OCI-LY7 (cell line): ENCODE data around the gene PRR35.

Experiments
- EZH2phosphoT487 ChIP-seq: fragments of 200-600 bp; sonication (generic); IDR thresholded peaks from 2 replicates; pipeline ENCODE4 v1.6.1; 2018; ENCODE audit warnings: low read depth, borderline replicate concordance, mild to moderate bottlenecking, mixed run types, antibody characterized with exemption, low read length, moderate library complexity, mixed read lengths
- TF ChIP-seq, protein P1 (sequence below): fragments of 200-600 bp; sonication (generic); conservative IDR thresholded peaks from 2 replicates; pipeline ENCODE4 v1.5.1; 2014; ENCODE audit warnings: mild to moderate bottlenecking, antibody characterized with exemption, low read length, moderate library complexity, mixed read lengths

DNA sequence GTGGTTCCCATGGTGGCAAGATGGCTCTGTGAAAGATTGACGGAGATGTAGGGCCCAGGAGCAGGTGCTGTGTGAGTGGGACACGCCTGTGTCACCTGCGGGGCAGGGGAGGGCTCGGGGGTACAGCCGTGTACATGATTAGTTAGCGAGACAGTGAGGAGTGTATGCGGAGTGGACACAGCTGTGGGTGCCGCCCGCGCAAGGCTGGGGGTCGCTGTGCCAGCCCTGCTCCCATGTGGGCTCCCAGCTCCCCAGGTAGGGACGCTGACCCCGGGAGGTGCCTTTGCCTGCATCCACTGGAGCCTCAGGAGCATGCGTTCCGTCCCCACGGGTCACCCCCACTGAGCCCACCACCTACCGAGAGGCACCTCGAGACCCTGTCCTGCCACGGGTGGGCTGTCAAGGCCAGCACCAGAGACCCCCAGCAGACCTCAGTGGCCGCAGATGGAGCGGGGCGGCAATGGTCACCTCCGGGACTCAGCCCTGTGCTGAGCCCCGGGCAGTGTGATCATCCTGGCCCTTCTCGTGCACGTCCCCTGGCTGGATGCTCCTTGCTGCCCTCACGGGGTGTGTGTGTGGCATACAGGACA is 25.2 kb upstream of the PRR35 start:
- TF ChIP-seq, protein P1, sequence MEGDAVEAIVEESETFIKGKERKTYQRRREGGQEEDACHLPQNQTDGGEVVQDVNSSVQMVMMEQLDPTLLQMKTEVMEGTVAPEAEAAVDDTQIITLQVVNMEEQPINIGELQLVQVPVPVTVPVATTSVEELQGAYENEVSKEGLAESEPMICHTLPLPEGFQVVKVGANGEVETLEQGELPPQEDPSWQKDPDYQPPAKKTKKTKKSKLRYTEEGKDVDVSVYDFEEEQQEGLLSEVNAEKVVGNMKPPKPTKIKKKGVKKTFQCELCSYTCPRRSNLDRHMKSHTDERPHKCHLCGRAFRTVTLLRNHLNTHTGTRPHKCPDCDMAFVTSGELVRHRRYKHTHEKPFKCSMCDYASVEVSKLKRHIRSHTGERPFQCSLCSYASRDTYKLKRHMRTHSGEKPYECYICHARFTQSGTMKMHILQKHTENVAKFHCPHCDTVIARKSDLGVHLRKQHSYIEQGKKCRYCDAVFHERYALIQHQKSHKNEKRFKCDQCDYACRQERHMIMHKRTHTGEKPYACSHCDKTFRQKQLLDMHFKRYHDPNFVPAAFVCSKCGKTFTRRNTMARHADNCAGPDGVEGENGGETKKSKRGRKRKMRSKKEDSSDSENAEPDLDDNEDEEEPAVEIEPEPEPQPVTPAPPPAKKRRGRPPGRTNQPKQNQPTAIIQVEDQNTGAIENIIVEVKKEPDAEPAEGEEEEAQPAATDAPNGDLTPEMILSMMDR, result no peak
- TF ChIP-seq EZH2phosphoT487, result no peak
